Measurements from ENCODE around the gene TRABD. TPM values are rescaled to one million over a fixed set of nuclear protein-coding genes. Genes with fewer than 3 reads are reported as not detected.
A peak's percentile ranks its signal among the peaks of the same experiment; 100 is the strongest.
"Not testable (repeated sequence)": the region's sequence is repeated elsewhere in the genome, so short reads cannot be mapped to it uniquely, and the experiment has no call there.

Gene TRABD
- total RNA-seq, 1 donor from 2014 or later = 96.8 TPM

- H3K36me3 Mint-ChIP-seq (ENCODE audit: low read depth) = no peaks in the 10 kb centered on the region
- intact Hi-C loops (cut with micrococcal nuclease) = no loop called here
These were observed 39.1 kb upstream of the TRABD start for GRCh38 chr22:50146439-50147238.

GRCh38 chr22:50147258-50148165, 38.2 kb upstream of the TRABD start:
- not testable (repeated sequence) for H3K9me3 Mint-ChIP-seq; H3K27me3 Mint-ChIP-seq (ENCODE audit: insufficient read depth); H3K4me3 Mint-ChIP-seq; H3K4me1 Mint-ChIP-seq (ENCODE audit: low read depth); DNase-seq (ENCODE audit: low spot score); H3K27ac Mint-ChIP-seq; H3K36me3 Mint-ChIP-seq (ENCODE audit: low read depth)
- intact Hi-C loops (cut with micrococcal nuclease) = loop anchor here (2.0 kb wide), 3 partner anchors 53 to 381 kb away; partner anchors contain the start of gene SELENOO

More at GRCh38 chr22:50146439-50147238, 39.1 kb upstream of the TRABD start:
- peaks cover 8% of the 10 kb centered on the region for H3K4me1 Mint-ChIP-seq (ENCODE audit: low read depth)
- no peak for DNase-seq (ENCODE audit: low spot score)
- H3K27me3 Mint-ChIP-seq (ENCODE audit: insufficient read depth) = no peaks in the 10 kb centered on the region
- H3K4me3 Mint-ChIP-seq = no peak overlapping the region
- no peaks in the 10 kb centered on the region for H3K9me3 Mint-ChIP-seq
- no peak overlapping the region for H3K27ac Mint-ChIP-seq

- Mint-ChIP-seq H3K27me3 (ENCODE audit: insufficient read depth) (no peaks in the 10 kb centered on the region), H3K27ac (no peak overlapping the region), H3K4me1 (ENCODE audit: low read depth) (peaks cover 8% of the 10 kb centered on the region), H3K9me3 (no peaks in the 10 kb centered on the region), H3K4me3 (no peak overlapping the region), H3K36me3 (ENCODE audit: low read depth) (no peaks in the 10 kb centered on the region)
- no peak for DNase-seq (ENCODE audit: low spot score)
- intact Hi-C loops (cut with micrococcal nuclease) = loop anchor here (2.0 kb wide), 3 partner anchors 53 to 381 kb away; partner anchors contain the start of gene SELENOO
These were observed 37.6 kb upstream of the TRABD start for GRCh38 chr22:50148166-50148500.

GRCh38 chr22:50148991-50149721, 36.6 kb upstream of the TRABD start:
- H3K27ac Mint-ChIP-seq = no peak overlapping the region
- no peaks in the 10 kb centered on the region for H3K9me3 Mint-ChIP-seq
- H3K27me3 Mint-ChIP-seq (ENCODE audit: insufficient read depth) = no peaks in the 10 kb centered on the region
- no peak overlapping the region for H3K4me3 Mint-ChIP-seq
- intact Hi-C loops (cut with micrococcal nuclease) = loop anchor here (1.0 to 2.0 kb wide), 7 partner anchors 41 to 382 kb away; partner anchors contain the start of gene SELENOO
- no peaks in the 10 kb centered on the region for H3K36me3 Mint-ChIP-seq (ENCODE audit: low read depth)
- peak; percentile 61 for DNase-seq (ENCODE audit: low spot score)
- peaks cover 8% of the 10 kb centered on the region for H3K4me1 Mint-ChIP-seq (ENCODE audit: low read depth)

- no peaks in the 10 kb centered on the region for H3K36me3 Mint-ChIP-seq (ENCODE audit: low read depth)
- no peak for DNase-seq (ENCODE audit: low spot score)
- peaks cover 5% of the 10 kb centered on the region for H3K27me3 Mint-ChIP-seq (ENCODE audit: insufficient read depth)
- no peak overlapping the region for H3K27ac Mint-ChIP-seq
- H3K9me3 Mint-ChIP-seq = no peaks in the 10 kb centered on the region
- intact Hi-C loops (cut with micrococcal nuclease) = no loop called here
- no peak overlapping the region for H3K4me3 Mint-ChIP-seq
- peaks cover 8% of the 10 kb centered on the region for H3K4me1 Mint-ChIP-seq (ENCODE audit: low read depth)
These were observed 35.3 kb upstream of the TRABD start for GRCh38 chr22:50150161-50151129.

GRCh38 chr22:50151571-50152537, 33.9 kb upstream of the TRABD start:
- H3K27ac Mint-ChIP-seq = no peak overlapping the region

GRCh38 chr22:50153056-50153755, 32.5 kb upstream of the TRABD start:
- peaks cover 5% of the 10 kb centered on the region for H3K27me3 Mint-ChIP-seq (ENCODE audit: insufficient read depth)
- no peak overlapping the region for H3K4me3 Mint-ChIP-seq
- H3K4me1 Mint-ChIP-seq (ENCODE audit: low read depth) = peaks cover 8% of the 10 kb centered on the region
- no peak overlapping the region for H3K27ac Mint-ChIP-seq
- H3K9me3 Mint-ChIP-seq = no peaks in the 10 kb centered on the region
- no peak for DNase-seq (ENCODE audit: low spot score)
- H3K36me3 Mint-ChIP-seq (ENCODE audit: low read depth) = no peaks in the 10 kb centered on the region
- intact Hi-C loops (cut with micrococcal nuclease) = no loop called here

More at GRCh38 chr22:50151571-50152537, 33.9 kb upstream of the TRABD start:
- Mint-ChIP-seq H3K36me3 (ENCODE audit: low read depth) (no peaks in the 10 kb centered on the region), H3K4me3 (no peak overlapping the region), H3K9me3 (no peaks in the 10 kb centered on the region), H3K4me1 (ENCODE audit: low read depth) (peaks cover 8% of the 10 kb centered on the region), H3K27me3 (ENCODE audit: insufficient read depth) (peaks cover 5% of the 10 kb centered on the region)
- no peak for DNase-seq (ENCODE audit: low spot score)
- intact Hi-C loops (cut with micrococcal nuclease) = no loop called here

- Mint-ChIP-seq H3K27me3 (ENCODE audit: insufficient read depth) (peaks cover 6% of the 10 kb centered on the region), H3K36me3 (ENCODE audit: low read depth) (no peaks in the 10 kb centered on the region), H3K4me3 (no peak overlapping the region), H3K27ac (no peak overlapping the region), H3K9me3 (no peaks in the 10 kb centered on the region), H3K4me1 (ENCODE audit: low read depth) (peaks cover 8% of the 10 kb centered on the region)
- intact Hi-C loops (cut with micrococcal nuclease) = no loop called here
- DNase-seq (ENCODE audit: low spot score) = no peak
These were observed 32.0 kb upstream of the TRABD start for GRCh38 chr22:50153756-50154140.

GRCh38 chr22:50157709-50158375, 27.9 kb upstream of the TRABD start:
- Mint-ChIP-seq H3K9me3 (no peaks in the 10 kb centered on the region), H3K27me3 (ENCODE audit: insufficient read depth) (peaks cover 22% of the 10 kb centered on the region), H3K4me1 (ENCODE audit: low read depth) (no peaks in the 10 kb centered on the region), H3K27ac (no peak overlapping the region), H3K4me3 (no peak overlapping the region), H3K36me3 (ENCODE audit: low read depth) (no peaks in the 10 kb centered on the region)
- intact Hi-C loops (cut with micrococcal nuclease) = no loop called here
- DNase-seq (ENCODE audit: low spot score) = no peak

GRCh38 chr22:50160947-50161346, 24.8 kb upstream of the TRABD start:
- DNase-seq (ENCODE audit: low spot score) = no peak
- Mint-ChIP-seq H3K4me1 (ENCODE audit: low read depth) (no peaks in the 10 kb centered on the region), H3K27ac (no peak overlapping the region), H3K27me3 (ENCODE audit: insufficient read depth) (peaks cover 21% of the 10 kb centered on the region), H3K9me3 (no peaks in the 10 kb centered on the region), H3K36me3 (ENCODE audit: low read depth) (no peaks in the 10 kb centered on the region), H3K4me3 (no peak overlapping the region)
- intact Hi-C loops (cut with micrococcal nuclease) = no loop called here
